OCI-LY7 (cell line): ENCODE results near the gene ZBTB32. TPM values are rescaled to one million over a fixed set of nuclear protein-coding genes. Genes with fewer than 3 reads are reported as not detected.

Experiments used
- BruUV-seq: library from RNA; stranded (reverse); fragments of 400-500 nt; replicated peaks from 2 replicates; lab custom pipeline; 2021; lab: Mats Ljungman, UMichigan
- CTCF ChIA-PET: fragments of 300-600 bp; sonication (Branson Sonifier 250); formaldehyde crosslinking; loops from one replicate; lab custom pipeline; 2022; ENCODE audit warnings: antibody characterized with exemption; ENCODE audit not compliant: unreplicated experiment; lab: Charles Lee
- POLR2A ChIA-PET: fragments of 300-600 bp; sonication (Branson Sonifier 250); formaldehyde crosslinking; loops from one replicate; lab custom pipeline; 2022; ENCODE audit warnings: antibody characterized with exemption; lab: Charles Lee
- DNase-seq: peaks from one replicate; pipeline ENCODE4 v3.0.0-alpha.2; 2015; ENCODE audit warnings: low spot score
- H2AFZ ChIP-seq: fragments of 200-600 bp; sonication (generic), shearing (Covaris generic); 2 replicates; pipeline ENCODE4 v1.6.1; 2014; ENCODE audit warnings: mild to moderate bottlenecking, antibody characterized with exemption, low read length, moderate library complexity
- H3K27ac ChIP-seq: fragments of 200-600 bp; sonication (generic); 2 replicates; pipeline ENCODE4 v1.5.1; 2014; ENCODE audit warnings: mixed run types, low read depth, mild to moderate bottlenecking, moderate library complexity, low read length, inconsistent platforms; ENCODE audit not compliant: poor library complexity, severe bottlenecking
- H3K36me3 ChIP-seq: fragments of 200-600 bp; sonication (generic); 2 replicates; pipeline ENCODE4 v1.6.1; 2014; ENCODE audit warnings: mild to moderate bottlenecking, antibody characterized with exemption, low read length, moderate library complexity, mixed read lengths; ENCODE audit not compliant: insufficient read depth
- H3K4me1 ChIP-seq: fragments of 200-600 bp; sonication (generic); 2 replicates; pipeline ENCODE4 v1.5.1; 2014; ENCODE audit warnings: mild to moderate bottlenecking, low read length; ENCODE audit not compliant: insufficient read depth, poor library complexity, severe bottlenecking
- H3K4me2 ChIP-seq: fragments of 200-600 bp; sonication (generic); 2 replicates; pipeline ENCODE4 v1.6.1; 2014; ENCODE audit warnings: mild to moderate bottlenecking, low read length
- H3K4me3 ChIP-seq: fragments of 200-600 bp; sonication (generic); 2 replicates; pipeline ENCODE4 v1.5.1; 2014; ENCODE audit warnings: mild to moderate bottlenecking, low read depth, low read length; ENCODE audit not compliant: poor library complexity, severe bottlenecking
- H3K79me2 ChIP-seq: fragments of 200-600 bp; sonication (generic); 2 replicates; pipeline ENCODE4 v1.6.1; 2016; ENCODE audit warnings: low read depth, mild to moderate bottlenecking, low read length, moderate library complexity, mixed read lengths; ENCODE audit not compliant: insufficient read depth
- H3K9me2 ChIP-seq: fragments of 200-600 bp; sonication (generic); 2 replicates; pipeline ENCODE4 v1.6.1; 2016; ENCODE audit warnings: mild to moderate bottlenecking, low read length, mixed read lengths; ENCODE audit not compliant: insufficient read depth
- H3K9me3 ChIP-seq: fragments of 200-600 bp; sonication (generic); 2 replicates; pipeline ENCODE4 v1.6.1; 2014; ENCODE audit warnings: mild to moderate bottlenecking, mixed run types, low read length, mixed read lengths
- H4K20me1 ChIP-seq: fragments of 200-600 bp; sonication (generic); 2 replicates; pipeline ENCODE4 v1.6.1; 2014; ENCODE audit warnings: mild to moderate bottlenecking, antibody characterized with exemption, low read length, moderate library complexity, mixed read lengths; ENCODE audit not compliant: insufficient read depth
- EZH2phosphoT487 ChIP-seq: fragments of 200-600 bp; sonication (generic); IDR thresholded peaks from 2 replicates; pipeline ENCODE4 v1.6.1; 2018; ENCODE audit warnings: low read depth, borderline replicate concordance, mild to moderate bottlenecking, mixed run types, antibody characterized with exemption, low read length, moderate library complexity, mixed read lengths
- intact Hi-C: fragments of 100-400 bp; cut with micrococcal nuclease; formaldehyde crosslinking; loops from one replicate; pipeline ENCODE4 v1.10.0; 2022; ENCODE audit not compliant: unreplicated experiment
- total RNA-seq, 2 experiments: library from RNA; depleted of rRNA in 1 of 2; stranded (reverse); fragments of >200 nt in 1 of 2; shearing (Covaris generic) in 1 of 2; gene quantifications; 2 replicates each; pipeline ENCODE4 v1.2.3, GENCODE V29; 2014 to 2022
- TF ChIP-seq, protein P1 (sequence below): fragments of 200-600 bp; sonication (generic); conservative IDR thresholded peaks from 2 replicates; pipeline ENCODE4 v1.5.1; 2014; ENCODE audit warnings: mild to moderate bottlenecking, antibody characterized with exemption, low read length, moderate library complexity, mixed read lengths

Gene ZBTB32
- total RNA-seq, 2 experiments from 2014 or later: not detected

GRCh38 chr19:35756377-35757230 is 52.2 kb downstream of the ZBTB32 start, which contains the start of gene HSPB6:
HSPB6 (minus strand) TSS chr19:35757029; CDS start chr19:35757008, 21 bp downstream.
- Histone ChIP-seq H3K79me2 (peaks cover 13% of the 10 kb centered on the region; the same call in 1 of the 2 replicates), H3K4me2 (peak within 1 kb of the TSS; percentile 66), H3K9me3 (0 out of 2 replicates have a peak, but pooled peaks cover 8% of the 10 kb centered on the region), H3K4me1 (peaks cover 21% of the 10 kb centered on the region), H3K4me3 (peak within 1 kb of the TSS; percentile 96), H4K20me1 (no peaks in the 10 kb centered on the region), H3K36me3 (peaks cover 22% of the 10 kb centered on the region), H3K27ac (peak within 1 kb of the TSS; percentile 59), H2AFZ (peak within 1 kb of the TSS; percentile 12; the same call in 1 of the 2 replicates), H3K9me2 (no peaks in the 10 kb centered on the region)
- no TSS peak for BruUV-seq
- intact Hi-C loops: loop anchor here (1.0 to 5.0 kb wide), 3 partner anchors 8 to 146 kb away; partner anchors contain the start of genes HCST, KMT2B, LIN37 and NFKBID
- TF ChIP-seq EZH2phosphoT487: no peak
- TF ChIP-seq, protein P1, sequence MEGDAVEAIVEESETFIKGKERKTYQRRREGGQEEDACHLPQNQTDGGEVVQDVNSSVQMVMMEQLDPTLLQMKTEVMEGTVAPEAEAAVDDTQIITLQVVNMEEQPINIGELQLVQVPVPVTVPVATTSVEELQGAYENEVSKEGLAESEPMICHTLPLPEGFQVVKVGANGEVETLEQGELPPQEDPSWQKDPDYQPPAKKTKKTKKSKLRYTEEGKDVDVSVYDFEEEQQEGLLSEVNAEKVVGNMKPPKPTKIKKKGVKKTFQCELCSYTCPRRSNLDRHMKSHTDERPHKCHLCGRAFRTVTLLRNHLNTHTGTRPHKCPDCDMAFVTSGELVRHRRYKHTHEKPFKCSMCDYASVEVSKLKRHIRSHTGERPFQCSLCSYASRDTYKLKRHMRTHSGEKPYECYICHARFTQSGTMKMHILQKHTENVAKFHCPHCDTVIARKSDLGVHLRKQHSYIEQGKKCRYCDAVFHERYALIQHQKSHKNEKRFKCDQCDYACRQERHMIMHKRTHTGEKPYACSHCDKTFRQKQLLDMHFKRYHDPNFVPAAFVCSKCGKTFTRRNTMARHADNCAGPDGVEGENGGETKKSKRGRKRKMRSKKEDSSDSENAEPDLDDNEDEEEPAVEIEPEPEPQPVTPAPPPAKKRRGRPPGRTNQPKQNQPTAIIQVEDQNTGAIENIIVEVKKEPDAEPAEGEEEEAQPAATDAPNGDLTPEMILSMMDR: no peak
- ChIA-PET POLR2A (no interaction called here), CTCF (no interaction called here)
- no peak for DNase-seq

DNA sequence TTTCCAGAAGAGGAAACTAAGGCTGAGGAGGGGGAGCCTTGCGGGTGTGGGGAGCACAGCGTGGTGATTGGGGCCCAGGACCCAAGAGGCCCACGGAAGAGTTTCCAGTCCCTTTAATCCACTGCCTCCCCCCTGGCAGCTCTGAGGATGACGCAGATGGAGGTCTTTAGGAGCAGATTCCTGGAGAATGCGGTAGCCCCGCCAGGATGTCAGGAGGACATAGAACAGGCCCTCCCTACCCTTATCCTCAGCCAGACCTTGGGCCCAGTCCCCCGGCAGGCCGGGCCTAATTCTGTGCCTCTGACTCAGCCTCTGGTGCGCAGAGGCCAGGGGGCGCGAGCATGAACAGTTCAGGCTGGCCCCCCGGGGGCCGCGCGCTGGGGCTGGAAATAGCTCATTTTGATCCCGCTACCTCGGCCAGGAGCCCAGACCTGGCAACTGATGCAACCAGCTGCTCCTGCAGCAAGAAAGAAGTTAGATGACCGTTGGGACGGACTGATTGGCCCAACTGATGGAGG is 52.9 kb downstream of the ZBTB32 start:
- H4K20me1 ChIP-seq: no peaks in the 10 kb centered on the region
- CTCF ChIA-PET: no interaction called here
- intact Hi-C loops: loop anchor here (1.0 to 5.0 kb wide), 3 partner anchors 9 to 145 kb away; partner anchors contain the start of genes HCST, KMT2B, LIN37 and NFKBID
- no peak for TF ChIP-seq EZH2phosphoT487
- TF ChIP-seq, protein P1: no peak
- peak overlapping the region; percentile 96 for H3K4me3 ChIP-seq
- peaks cover 21% of the 10 kb centered on the region for H3K4me1 ChIP-seq
- H3K9me3 ChIP-seq: 0 out of 2 replicates have a peak, but pooled peaks cover 8% of the 10 kb centered on the region
- peak overlapping the region; percentile 12; the same call in 1 of the 2 replicates for H2AFZ ChIP-seq
- peak overlapping the region; percentile 59 for H3K27ac ChIP-seq
- POLR2A ChIA-PET: no interaction called here
- H3K79me2 ChIP-seq: peaks cover 13% of the 10 kb centered on the region; the same call in 1 of the 2 replicates
- H3K36me3 ChIP-seq: peaks cover 28% of the 10 kb centered on the region
- no peak for DNase-seq
- H3K4me2 ChIP-seq: peak overlapping the region; percentile 66
- H3K9me2 ChIP-seq: no peaks in the 10 kb centered on the region
- TSS peak; percentile 94 for BruUV-seq
